Smooth muscle cell (in vitro differentiated cells): ENCODE measurements around the gene SYNE1. TPM values are rescaled to one million over a fixed set of nuclear protein-coding genes. Genes with fewer than 3 reads are reported as not detected.

Experiments
- DNase-seq: peaks from one replicate; lab custom pipeline; 2025; ENCODE audit not compliant: unreplicated experiment; lab: John Stamatoyannopoulos, UW
- H2AFZ ChIP-seq: fragments of 200-600 bp; sonication (generic); 2 replicates; pipeline ENCODE4 v1.6.0; 2016; ENCODE audit warnings: antibody characterized with exemption, low read depth, mild to moderate bottlenecking
- H3F3A ChIP-seq: fragments of 200-600 bp; sonication (generic); 2 replicates; pipeline ENCODE4 v1.6.0; 2017; ENCODE audit warnings: antibody characterized with exemption, low read depth
- H3K27ac ChIP-seq: fragments of 200-600 bp; sonication (generic); 2 replicates; pipeline ENCODE4 v1.5.1; 2016; ENCODE audit warnings: low read depth, mild to moderate bottlenecking
- H3K27me3 ChIP-seq: fragments of 200-600 bp; sonication (generic); 2 replicates; pipeline ENCODE4 v1.6.1; 2016; ENCODE audit warnings: low read depth, mild to moderate bottlenecking
- H3K36me3 ChIP-seq: fragments of 200-600 bp; sonication (generic); 2 replicates; pipeline ENCODE4 v1.5.1; 2016; ENCODE audit warnings: low read depth
- H3K4me1 ChIP-seq: fragments of 200-600 bp; sonication (generic); 2 replicates; pipeline ENCODE4 v1.5.1; 2016; ENCODE audit warnings: low read depth
- H3K4me2 ChIP-seq: fragments of 200-600 bp; sonication (generic); 2 replicates; pipeline ENCODE4 v1.6.0; 2016; ENCODE audit warnings: mild to moderate bottlenecking
- H3K4me3 ChIP-seq: fragments of 200-600 bp; sonication (generic); 2 replicates; pipeline ENCODE4 v1.5.1; 2016; ENCODE audit warnings: mild to moderate bottlenecking
- H3K79me2 ChIP-seq: fragments of 200-600 bp; sonication (generic); 2 replicates; pipeline ENCODE4 v1.6.0; 2016; ENCODE audit warnings: low read depth, mild to moderate bottlenecking
- H3K9ac ChIP-seq: fragments of 200-600 bp; sonication (generic); 2 replicates; pipeline ENCODE4 v1.6.0; 2016; ENCODE audit warnings: low read depth
- H3K9me3 ChIP-seq: fragments of 200-600 bp; sonication (generic); replicated peaks from 2 replicates; pipeline ENCODE4 v1.5.1; 2016; ENCODE audit warnings: low read depth
- H4K20me1 ChIP-seq: fragments of 200-600 bp; sonication (generic); 2 replicates; pipeline ENCODE4 v1.6.0; 2016; ENCODE audit warnings: low read depth
- CTCF ChIP-seq: fragments of 200-600 bp; sonication (generic); IDR thresholded peaks from 2 replicates; pipeline ENCODE4 v1.5.1; 2017; ENCODE audit warnings: borderline replicate concordance, mild to moderate bottlenecking, antibody characterized with exemption; ENCODE audit not compliant: insufficient read depth, poor library complexity, severe bottlenecking
- WGBS: methylation state at CpG from one replicate; pipeline ENCODE4 v1.1.7; 2016; ENCODE audit warnings: low lambda C conversion rate; 5-methylcytosine and 5-hydroxymethylcytosine counted together
- polyA plus RNA-seq: library from polyadenylated mRNA; unstranded; fragments of >200 nt; fragmentation: Nextera tagmentation; extraction: Ambion mirVana; gene quantifications from 2 replicates; pipeline ENCODE4 v1.2.1, GENCODE V29; 2016
- total RNA-seq: library from RNA; depleted of rRNA; stranded (reverse); fragments of >200 nt; gene quantifications from 2 replicates; pipeline ENCODE4 v1.2.3, GENCODE V29; 2014

SYNE1 gene
- total and polyA plus RNA-seq, 2 experiments from 2014 or later: 18.2 to 56.2 TPM

DNA sequence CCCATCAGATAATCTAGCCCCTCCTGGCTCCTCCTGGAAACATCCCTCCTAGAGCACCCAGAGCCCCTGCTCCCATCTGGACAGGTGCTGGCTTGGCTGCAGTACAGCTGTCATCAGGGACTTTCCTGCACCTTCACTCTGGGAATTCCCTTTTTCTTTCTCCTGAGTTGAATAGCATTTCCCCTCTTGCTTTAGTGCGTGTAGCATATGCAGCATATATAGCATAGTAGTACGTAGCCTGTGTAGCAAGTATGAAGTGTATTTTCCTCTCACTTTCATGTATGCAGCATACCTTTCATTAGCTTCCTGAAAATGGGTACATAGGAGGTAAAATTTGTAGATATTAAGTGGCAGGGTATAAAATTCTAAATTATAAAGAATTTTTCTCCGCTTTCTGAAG is 476.8 kb downstream of the SYNE1 start:
- no peak overlapping the region for H3K27ac ChIP-seq
- no peaks in the 10 kb centered on the region for H3K79me2 ChIP-seq
- H3F3A ChIP-seq: no peaks in the 10 kb centered on the region
- no peaks in the 10 kb centered on the region for H3K9me3 ChIP-seq
- no peak overlapping the region for H2AFZ ChIP-seq
- TF ChIP-seq CTCF: no peak
- no peak for DNase-seq
- H3K4me2 ChIP-seq: no peak overlapping the region
- no peak overlapping the region for H3K9ac ChIP-seq
- no peak overlapping the region for H3K4me3 ChIP-seq
- no peaks in the 10 kb centered on the region for H4K20me1 ChIP-seq
- peaks cover 3% of the 10 kb centered on the region for H3K36me3 ChIP-seq
- 94% methylated on average over 3 of the region's 3 CpGs for WGBS
- no peaks in the 10 kb centered on the region for H3K4me1 ChIP-seq
- no peaks in the 10 kb centered on the region for H3K27me3 ChIP-seq

GRCh38 chr6:152155792-152156191 is 481.4 kb downstream of the SYNE1 start:
- H3K4me1 ChIP-seq: no peaks in the 10 kb centered on the region
- H3K79me2 ChIP-seq: no peaks in the 10 kb centered on the region
- no peaks in the 10 kb centered on the region for H3K9me3 ChIP-seq
- DNase-seq: no peak
- H2AFZ ChIP-seq: no peak overlapping the region
- no peaks in the 10 kb centered on the region for H4K20me1 ChIP-seq
- no peak overlapping the region for H3K4me3 ChIP-seq
- no peak overlapping the region for H3K27ac ChIP-seq
- H3K36me3 ChIP-seq: peaks cover 12% of the 10 kb centered on the region
- no peak overlapping the region for H3K4me2 ChIP-seq
- no peak overlapping the region for H3K9ac ChIP-seq
- H3K27me3 ChIP-seq: no peaks in the 10 kb centered on the region
- TF ChIP-seq CTCF: no peak
- no peaks in the 10 kb centered on the region for H3F3A ChIP-seq
- 91% methylated on average over 8 of the region's 8 CpGs for WGBS

GRCh38 chr6:152154559-152155356 is 482.4 kb downstream of the SYNE1 start:
- Histone ChIP-seq H3K9me3 (no peaks in the 10 kb centered on the region), H3K4me1 (no peaks in the 10 kb centered on the region), H4K20me1 (no peaks in the 10 kb centered on the region), H3K9ac (no peak overlapping the region), H3K27me3 (no peaks in the 10 kb centered on the region), H3K27ac (no peak overlapping the region), H3F3A (no peaks in the 10 kb centered on the region), H3K79me2 (no peaks in the 10 kb centered on the region), H3K4me3 (no peak overlapping the region), H3K36me3 (peaks cover 17% of the 10 kb centered on the region), H2AFZ (no peak overlapping the region), H3K4me2 (no peak overlapping the region)
- WGBS: 94% methylated on average over 17 of the region's 17 CpGs
- no peak for DNase-seq
- TF ChIP-seq CTCF: no peak

DNA sequence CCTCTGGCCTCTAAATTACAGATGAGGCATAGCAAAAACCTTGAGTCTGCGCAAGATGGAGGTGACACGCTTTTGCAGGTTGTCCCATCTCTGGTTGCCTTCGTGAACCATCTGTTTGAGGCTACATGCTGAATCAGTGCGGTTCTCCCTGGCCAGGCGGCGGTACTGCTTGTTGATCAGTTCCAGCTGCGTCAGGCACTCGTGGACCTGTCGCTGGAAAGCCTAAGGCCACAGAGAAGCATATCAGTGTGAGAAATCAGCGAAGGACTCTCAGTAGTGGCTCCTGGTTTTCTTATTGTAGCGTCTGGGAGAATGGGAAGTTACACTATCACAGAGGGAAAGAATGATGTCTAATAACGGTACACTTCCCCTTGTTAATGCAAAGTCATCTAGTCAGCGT is 485.2 kb downstream of the SYNE1 start:
- WGBS: 73% methylated on average over 13 of the region's 13 CpGs
- peaks cover 23% of the 10 kb centered on the region for H3K36me3 ChIP-seq

More for the DNA sequence above, 485.2 kb downstream of the SYNE1 start:
- H2AFZ ChIP-seq: no peak overlapping the region
- no peak overlapping the region for H3K4me2 ChIP-seq
- H3K4me1 ChIP-seq: no peaks in the 10 kb centered on the region
- no peaks in the 10 kb centered on the region for H3F3A ChIP-seq
- H3K27ac ChIP-seq: no peak overlapping the region
- H3K9ac ChIP-seq: no peak overlapping the region
- no peaks in the 10 kb centered on the region for H3K27me3 ChIP-seq
- H4K20me1 ChIP-seq: peaks cover 4% of the 10 kb centered on the region
- no peak for TF ChIP-seq CTCF
- H3K9me3 ChIP-seq: no peaks in the 10 kb centered on the region
- no peaks in the 10 kb centered on the region for H3K79me2 ChIP-seq
- no peak overlapping the region for H3K4me3 ChIP-seq
- no peak for DNase-seq
